Measurements from ENCODE around the gene VRK2. TPM values are rescaled to one million over a fixed set of nuclear protein-coding genes. Genes with fewer than 3 reads are reported as not detected.
A peak's percentile ranks its signal among the peaks of the same experiment; 100 is the strongest.

Gene VRK2
- total and polyA plus RNA-seq, 5 donors from 2014 or later, result 20.5 to 28.6 (median 24.0) TPM

DNA sequence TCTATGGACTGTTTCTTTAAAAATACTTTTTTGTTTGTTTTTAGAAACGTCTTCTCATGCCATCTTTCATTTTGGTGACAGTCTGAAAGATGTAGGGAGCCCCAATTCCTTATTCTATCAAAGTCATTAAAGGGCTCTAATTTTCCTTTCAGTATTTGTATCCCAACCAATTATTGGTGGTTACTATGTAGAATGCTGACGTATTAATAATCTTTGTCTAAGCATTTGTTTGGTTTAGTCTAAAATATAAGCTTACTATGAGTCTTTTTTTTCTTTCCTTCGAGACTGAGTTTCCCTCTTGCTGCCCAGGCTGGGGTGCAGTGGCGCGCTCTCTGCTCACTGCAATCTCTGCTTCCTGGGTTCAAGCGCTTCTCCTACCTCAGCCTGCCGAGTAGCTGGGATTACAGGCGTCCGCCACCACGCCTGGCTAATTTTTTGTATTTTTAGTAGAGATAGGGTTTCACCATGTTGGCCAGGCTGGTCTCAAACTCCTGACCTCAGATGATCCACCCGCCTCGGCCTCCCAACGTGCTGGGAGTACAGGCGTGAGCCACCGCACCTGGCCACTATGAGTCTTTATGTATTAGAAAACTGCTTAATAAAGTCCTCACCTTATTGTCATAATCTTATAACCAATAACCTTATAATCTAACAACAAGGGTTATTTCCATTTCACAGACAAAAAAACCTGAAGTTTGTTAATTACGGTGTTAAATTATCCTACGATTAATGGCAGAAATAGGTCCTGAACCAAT, 849 bp upstream of the VRK2 start:
- H3K4me3 ChIP-seq (ENCODE audit: low read depth, low read length), result peak overlapping the region; percentile 89
- DNase-seq, result no peak
- peak overlapping the region; percentile 95 to 97 (median 96) for H3K27ac Mint-ChIP-seq

DNA sequence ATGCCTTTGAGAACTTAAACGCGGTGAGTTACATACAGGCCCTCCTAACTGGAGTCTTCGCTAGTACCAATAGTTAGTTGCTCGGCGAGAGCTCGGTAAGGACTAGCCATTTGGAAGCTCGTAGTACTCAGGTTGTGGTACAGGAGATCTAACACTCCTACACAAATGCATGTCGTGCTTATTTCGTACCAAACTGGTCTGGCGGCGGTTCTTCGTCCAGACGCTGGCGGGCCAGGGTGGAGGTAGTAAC, 346 bp upstream of the VRK2 start:
- peaks cover 48% of the 10 kb centered on the region for H3K4me1 ChIP-seq (ENCODE audit: control insufficient read depth, insufficient read depth, low read length, poor library complexity, severe bottlenecking)
- ATAC-seq (ENCODE audit: low read depth in 2 of 2), result no peak
- peak overlapping the region; percentile 89 for H3K4me3 ChIP-seq (ENCODE audit: low read depth, low read length)
- H3K36me3 ChIP-seq (ENCODE audit: control insufficient read depth, insufficient read depth, low read length), result no peaks in the 10 kb centered on the region
- H3K27me3 ChIP-seq (ENCODE audit: control insufficient read depth, insufficient read depth, low read length), result no peaks in the 10 kb centered on the region
- Mint-ChIP-seq H3K4me1 (peaks cover 26 to 55% (median 43%) of the 10 kb centered on the region in 4 donors), H3K9me3 (no peaks in the 10 kb centered on the region), H3K36me3 (peaks cover 3% of the 10 kb centered on the region), H3K4me3 (peak overlapping the region; percentile 92 to 95 (median 94)), H3K27ac (peak overlapping the region; percentile 95 to 97 (median 96)), H3K27me3 (no peaks in the 10 kb centered on the region)
- no peak for DNase-seq
- H3K27ac ChIP-seq (ENCODE audit: insufficient read depth, low read length, poor library complexity, severe bottlenecking), result peak overlapping the region; percentile 93
- no peaks in the 10 kb centered on the region for H3K9me3 ChIP-seq (ENCODE audit: control insufficient read depth in 2 of 2, low read length in 2 of 2)

More for the DNA sequence above, 849 bp upstream of the VRK2 start:
- Histone ChIP-seq H3K27ac (ENCODE audit: insufficient read depth, low read length, poor library complexity, severe bottlenecking) (peak overlapping the region; percentile 93), H3K4me1 (ENCODE audit: control insufficient read depth, insufficient read depth, low read length, poor library complexity, severe bottlenecking) (peaks cover 48% of the 10 kb centered on the region), H3K36me3 (ENCODE audit: control insufficient read depth, insufficient read depth, low read length) (no peaks in the 10 kb centered on the region), H3K9me3 (ENCODE audit: control insufficient read depth in 2 of 2, low read length in 2 of 2) (no peaks in the 10 kb centered on the region), H3K27me3 (ENCODE audit: control insufficient read depth, insufficient read depth, low read length) (no peaks in the 10 kb centered on the region)
- H3K27me3 Mint-ChIP-seq, result no peaks in the 10 kb centered on the region
- peaks cover 26 to 55% (median 43%) of the 10 kb centered on the region in 4 donors for H3K4me1 Mint-ChIP-seq
- ATAC-seq (ENCODE audit: low read depth in 2 of 2), result no peak
- H3K4me3 Mint-ChIP-seq, result peak overlapping the region; percentile 92 to 95 (median 94)
- no peaks in the 10 kb centered on the region for H3K9me3 Mint-ChIP-seq
- peaks cover 3% of the 10 kb centered on the region for H3K36me3 Mint-ChIP-seq

DNA sequence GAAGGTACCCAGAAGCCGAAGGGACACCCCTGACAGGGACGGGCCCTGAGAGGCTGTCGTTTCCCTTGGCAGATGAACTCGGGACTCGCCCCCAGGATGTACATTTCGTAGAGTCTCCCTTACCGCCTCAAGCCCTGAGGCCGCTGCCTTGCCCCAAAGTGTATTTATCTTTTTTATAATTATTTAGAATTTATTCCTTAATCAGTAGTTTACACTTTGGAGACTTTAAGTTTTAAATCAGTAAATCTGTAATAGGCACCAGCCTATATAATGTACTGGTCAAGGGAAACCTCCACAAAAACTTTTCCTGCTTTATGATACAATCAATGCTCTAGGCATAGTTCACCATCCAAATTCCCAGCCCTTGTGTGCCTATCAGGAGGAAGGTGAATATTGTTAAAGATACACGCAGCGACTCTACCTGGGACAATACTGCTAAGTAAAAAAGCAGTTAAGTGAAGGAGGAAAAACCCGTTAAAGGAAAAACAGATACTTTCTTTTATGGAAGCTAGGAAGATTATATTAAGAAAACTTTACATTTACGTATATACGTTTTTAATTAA, 848 bp downstream of the VRK2 start:
- DNase-seq (no peak), ATAC-seq (ENCODE audit: low read depth in 2 of 2) (no peak)
- Histone ChIP-seq H3K27ac (ENCODE audit: insufficient read depth, low read length, poor library complexity, severe bottlenecking) (peak overlapping the region; percentile 93), H3K36me3 (ENCODE audit: control insufficient read depth, insufficient read depth, low read length) (no peaks in the 10 kb centered on the region), H3K4me3 (ENCODE audit: low read depth, low read length) (peak overlapping the region; percentile 70), H3K27me3 (ENCODE audit: control insufficient read depth, insufficient read depth, low read length) (no peaks in the 10 kb centered on the region), H3K4me1 (ENCODE audit: control insufficient read depth, insufficient read depth, low read length, poor library complexity, severe bottlenecking) (peaks cover 48% of the 10 kb centered on the region), H3K9me3 (ENCODE audit: control insufficient read depth in 2 of 2, low read length in 2 of 2) (no peaks in the 10 kb centered on the region)
- no peaks in the 10 kb centered on the region for H3K9me3 Mint-ChIP-seq
- H3K4me3 Mint-ChIP-seq, result peak overlapping the region; percentile 92 to 95 (median 94)
- H3K27ac Mint-ChIP-seq, result peak overlapping the region; percentile 95 to 97 (median 96)
- H3K36me3 Mint-ChIP-seq, result peaks cover 3% of the 10 kb centered on the region
- no peaks in the 10 kb centered on the region for H3K27me3 Mint-ChIP-seq
- peaks cover 26 to 63% (median 50%) of the 10 kb centered on the region in 4 donors for H3K4me1 Mint-ChIP-seq

DNA sequence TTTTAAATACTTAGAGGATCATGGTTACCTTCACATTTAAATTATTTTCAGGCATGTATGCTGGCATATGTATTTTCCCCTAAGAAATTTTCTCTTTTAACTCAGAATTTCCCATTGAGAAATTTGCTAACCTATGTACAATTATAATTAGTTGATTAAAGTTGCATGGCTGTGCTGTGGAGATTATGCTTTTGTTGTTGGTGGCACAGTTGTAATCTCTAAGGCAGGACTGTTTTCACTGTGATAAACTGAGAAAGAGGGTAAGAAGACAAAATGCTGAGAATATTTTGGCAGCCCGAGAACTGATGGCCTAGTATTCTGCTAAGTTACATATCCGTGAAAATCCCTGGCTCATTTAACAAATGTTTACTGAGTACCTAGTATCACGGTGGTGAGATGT, 1.4 kb downstream of the VRK2 start:
- H3K9me3 ChIP-seq (ENCODE audit: control insufficient read depth in 2 of 2, low read length in 2 of 2), result no peaks in the 10 kb centered on the region
- H3K4me1 ChIP-seq (ENCODE audit: control insufficient read depth, insufficient read depth, low read length, poor library complexity, severe bottlenecking), result peaks cover 48% of the 10 kb centered on the region
- no peaks in the 10 kb centered on the region for H3K27me3 ChIP-seq (ENCODE audit: control insufficient read depth, insufficient read depth, low read length)
- no peak for ATAC-seq (ENCODE audit: low read depth in 2 of 2)
- H3K4me3 ChIP-seq (ENCODE audit: low read depth, low read length), result peak overlapping the region; percentile 70
- Mint-ChIP-seq H3K36me3 (peaks cover 3% of the 10 kb centered on the region), H3K4me1 (peaks cover 29 to 63% (median 52%) of the 10 kb centered on the region in 4 donors), H3K4me3 (peak overlapping the region; percentile 70 to 94 (median 92)), H3K27ac (peak overlapping the region in 2 of 3 donors; percentile 51 to 95), H3K27me3 (no peaks in the 10 kb centered on the region), H3K9me3 (no peaks in the 10 kb centered on the region)
- no peak for DNase-seq
- H3K36me3 ChIP-seq (ENCODE audit: control insufficient read depth, insufficient read depth, low read length), result no peaks in the 10 kb centered on the region
- H3K27ac ChIP-seq (ENCODE audit: insufficient read depth, low read length, poor library complexity, severe bottlenecking), result peak overlapping the region; percentile 93

DNA sequence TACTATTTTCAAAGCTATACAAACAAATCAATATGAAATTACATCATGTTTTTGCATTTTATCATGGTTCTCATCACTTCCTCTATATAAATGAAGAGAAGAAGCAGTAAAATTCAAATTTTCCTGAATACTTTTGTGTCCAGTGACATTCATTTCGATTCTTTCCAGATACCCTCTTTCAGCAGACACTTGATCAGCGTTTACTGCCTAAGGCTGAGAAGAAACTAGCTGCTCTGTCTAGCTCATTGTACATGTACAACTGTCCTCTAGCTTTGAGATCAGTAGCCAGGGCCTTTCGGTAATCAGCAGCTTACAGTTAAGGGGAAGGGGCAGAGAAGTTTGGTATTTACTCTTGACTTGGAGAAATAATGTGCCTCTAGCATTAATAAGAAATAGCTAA, 4.8 kb downstream of the VRK2 start:
- DNase-seq, result no peak
- Histone ChIP-seq H3K4me1 (ENCODE audit: control insufficient read depth, insufficient read depth, low read length, poor library complexity, severe bottlenecking) (peaks cover 29% of the 10 kb centered on the region), H3K36me3 (ENCODE audit: control insufficient read depth, insufficient read depth, low read length) (peaks cover 8% of the 10 kb centered on the region), H3K27ac (ENCODE audit: insufficient read depth, low read length, poor library complexity, severe bottlenecking) (no peak overlapping the region), H3K4me3 (ENCODE audit: low read depth, low read length) (no peak overlapping the region), H3K27me3 (ENCODE audit: control insufficient read depth, insufficient read depth, low read length) (no peaks in the 10 kb centered on the region), H3K9me3 (ENCODE audit: control insufficient read depth in 2 of 2, low read length in 2 of 2) (no peaks in the 10 kb centered on the region)
- Mint-ChIP-seq H3K27ac (peak overlapping the region in 1 of 3 donors; percentile 5), H3K4me1 (peaks cover 31 to 60% (median 43%) of the 10 kb centered on the region in 4 donors), H3K36me3 (peaks cover 5% of the 10 kb centered on the region), H3K4me3 (no peak overlapping the region), H3K9me3 (no peaks in the 10 kb centered on the region), H3K27me3 (no peaks in the 10 kb centered on the region)
- no peak for ATAC-seq (ENCODE audit: low read depth in 2 of 2)

DNA sequence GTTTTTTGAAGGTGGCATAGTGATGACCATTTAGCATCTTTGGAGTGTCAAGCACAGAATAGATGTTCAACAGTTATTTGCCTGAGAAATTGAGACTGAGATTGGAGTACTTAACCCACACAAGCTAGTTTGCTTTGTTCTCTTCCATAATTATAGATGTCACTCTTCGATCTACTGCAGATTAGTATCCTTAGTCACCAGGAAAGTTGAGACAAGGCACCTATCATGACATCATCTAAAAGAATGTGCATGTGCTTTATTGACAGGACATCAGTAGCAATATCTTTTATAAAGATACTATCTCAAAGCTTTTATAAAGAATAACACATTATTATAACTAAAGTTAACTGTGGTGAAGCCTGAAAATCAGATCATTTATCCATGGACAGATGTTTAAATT, 6.4 kb downstream of the VRK2 start:
- H3K36me3 Mint-ChIP-seq, result peaks cover 9% of the 10 kb centered on the region
- H3K27me3 Mint-ChIP-seq, result no peaks in the 10 kb centered on the region
- DNase-seq, result no peak
- no peaks in the 10 kb centered on the region for H3K27me3 ChIP-seq (ENCODE audit: control insufficient read depth, insufficient read depth, low read length)
- H3K4me1 ChIP-seq (ENCODE audit: control insufficient read depth, insufficient read depth, low read length, poor library complexity, severe bottlenecking), result peaks cover 19% of the 10 kb centered on the region
- H3K9me3 ChIP-seq (ENCODE audit: control insufficient read depth in 2 of 2, low read length in 2 of 2), result no peaks in the 10 kb centered on the region
- H3K36me3 ChIP-seq (ENCODE audit: control insufficient read depth, insufficient read depth, low read length), result peaks cover 11% of the 10 kb centered on the region
- no peak overlapping the region for H3K4me3 ChIP-seq (ENCODE audit: low read depth, low read length)
- no peak overlapping the region for H3K27ac Mint-ChIP-seq
- no peak overlapping the region for H3K4me3 Mint-ChIP-seq
- peaks cover 25 to 60% (median 43%) of the 10 kb centered on the region in 4 donors for H3K4me1 Mint-ChIP-seq
- H3K9me3 Mint-ChIP-seq, result no peaks in the 10 kb centered on the region
- no peak overlapping the region for H3K27ac ChIP-seq (ENCODE audit: insufficient read depth, low read length, poor library complexity, severe bottlenecking)
- ATAC-seq (ENCODE audit: low read depth in 2 of 2), result no peak

DNA sequence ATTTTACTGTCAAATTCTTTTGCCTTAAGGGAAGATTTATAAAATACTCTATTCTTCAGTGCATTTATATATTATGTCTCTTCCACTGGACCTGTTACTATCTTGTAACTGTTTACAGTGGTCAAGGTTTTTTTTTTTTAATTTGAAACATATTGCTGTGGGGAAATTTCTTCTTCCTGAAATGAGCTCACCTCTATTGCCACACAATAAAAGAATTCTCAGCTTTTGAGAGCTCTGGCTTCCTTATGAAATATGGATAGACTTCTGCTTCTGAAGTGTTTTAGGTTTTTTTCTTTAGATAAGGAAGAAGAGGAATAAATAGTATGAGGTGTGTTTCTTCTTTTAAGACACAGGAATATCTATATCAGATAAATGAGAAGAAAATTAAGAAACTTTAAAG, 7.7 kb downstream of the VRK2 start:
- no peaks in the 10 kb centered on the region for H3K9me3 ChIP-seq (ENCODE audit: control insufficient read depth in 2 of 2, low read length in 2 of 2)
- no peak overlapping the region for H3K27ac ChIP-seq (ENCODE audit: insufficient read depth, low read length, poor library complexity, severe bottlenecking)
- Mint-ChIP-seq H3K27ac (no peak overlapping the region), H3K4me1 (peaks cover 12 to 47% (median 31%) of the 10 kb centered on the region in 4 donors), H3K27me3 (no peaks in the 10 kb centered on the region), H3K4me3 (no peak overlapping the region), H3K9me3 (no peaks in the 10 kb centered on the region), H3K36me3 (peaks cover 18% of the 10 kb centered on the region)
- no peak for DNase-seq
- H3K36me3 ChIP-seq (ENCODE audit: control insufficient read depth, insufficient read depth, low read length), result peaks cover 18% of the 10 kb centered on the region
- no peak overlapping the region for H3K4me3 ChIP-seq (ENCODE audit: low read depth, low read length)
- no peaks in the 10 kb centered on the region for H3K27me3 ChIP-seq (ENCODE audit: control insufficient read depth, insufficient read depth, low read length)
- H3K4me1 ChIP-seq (ENCODE audit: control insufficient read depth, insufficient read depth, low read length, poor library complexity, severe bottlenecking), result peaks cover 6% of the 10 kb centered on the region
- ATAC-seq (ENCODE audit: low read depth in 2 of 2), result no peak

Data from CD4-positive, CD25-positive, alpha-beta regulatory T cell (primary cell).